Neural cell (in vitro differentiated cells): ENCODE data around the gene MTOR. TPM values are rescaled to one million over a fixed set of nuclear protein-coding genes. Genes with fewer than 3 reads are reported as not detected.

ENCODE experiments used
- H2AFZ ChIP-seq: fragments of 200-600, 300-800 bp; sonication (generic), shearing (Covaris generic); 2 replicates; pipeline ENCODE4 v1.6.0; 2014; ENCODE audit warnings: low read depth, mild to moderate bottlenecking, antibody characterized with exemption, low read length, moderate library complexity
- H3F3A ChIP-seq: fragments of 200-600 bp; shearing (Covaris generic); 2 replicates; pipeline ENCODE4 v1.6.1; 2016; ENCODE audit warnings: mild to moderate bottlenecking, moderate library complexity, mixed read lengths, antibody characterized with exemption, low read length; ENCODE audit not compliant: insufficient read depth, poor library complexity, severe bottlenecking
- H3K27ac ChIP-seq: fragments of 200-600, 300-800 bp; sonication (generic), shearing (Covaris generic); 2 replicates; pipeline ENCODE4 v1.5.1; 2014; ENCODE audit warnings: mild to moderate bottlenecking, low read length, moderate library complexity
- H3K27me3 ChIP-seq: fragments of 300-800, 200-600 bp; sonication (generic), shearing (Covaris generic); 2 replicates; pipeline ENCODE4 v1.6.0; 2014; ENCODE audit warnings: mild to moderate bottlenecking, low read depth, low read length, moderate library complexity; ENCODE audit not compliant: insufficient read depth
- H3K36me3 ChIP-seq: fragments of 300-800, 200-600 bp; sonication (generic), shearing (Covaris generic); 2 replicates; pipeline ENCODE4 v1.5.1; 2014; ENCODE audit warnings: mild to moderate bottlenecking, antibody characterized with exemption, low read length, moderate library complexity; ENCODE audit not compliant: insufficient read depth
- H3K4me2 ChIP-seq: fragments of 300-800, 200-600 bp; sonication (generic), shearing (Covaris generic); 2 replicates; pipeline ENCODE4 v1.6.0; 2014; ENCODE audit warnings: mild to moderate bottlenecking, low read length
- H3K4me3 ChIP-seq: fragments of 300-800, 200-600 bp; sonication (generic), shearing (Covaris generic); 2 replicates; pipeline ENCODE4 v1.5.1; 2014; ENCODE audit warnings: mild to moderate bottlenecking, low read length, moderate library complexity
- H3K79me2 ChIP-seq: fragments of 200-600 bp; shearing (Covaris generic); replicated peaks from 2 replicates; pipeline ENCODE4 v1.6.0; 2014; ENCODE audit warnings: mild to moderate bottlenecking, low read length, moderate library complexity; ENCODE audit not compliant: insufficient read depth
- H3K9ac ChIP-seq: fragments of 300-800, 200-600 bp; sonication (generic), shearing (Covaris generic); 2 replicates; pipeline ENCODE4 v1.6.1; 2016; ENCODE audit warnings: mild to moderate bottlenecking, low read length, mixed read lengths
- H3K9me2 ChIP-seq: fragments of 200-600 bp; shearing (Covaris generic); 2 replicates; pipeline ENCODE4 v1.6.1; 2016; ENCODE audit warnings: mild to moderate bottlenecking, low read length, mixed read lengths; ENCODE audit not compliant: insufficient read depth
- H3K9me3 ChIP-seq: fragments of 200-600, 300-800 bp; sonication (generic), shearing (Covaris generic); 2 replicates; pipeline ENCODE4 v1.6.1; 2016; ENCODE audit warnings: mild to moderate bottlenecking, mixed run types, low read length, moderate library complexity, mixed read lengths
- H4K20me1 ChIP-seq: fragments of 200-600 bp; shearing (Covaris generic); 2 replicates; pipeline ENCODE4 v1.6.1; 2016; ENCODE audit warnings: mild to moderate bottlenecking, mixed run types; ENCODE audit not compliant: insufficient read depth
- CTCF ChIP-seq: fragments of 450-650 bp; IDR thresholded peaks from 2 replicates; pipeline ENCODE4 v1.5.1; 2014; ENCODE audit warnings: antibody characterized with exemption, mild to moderate bottlenecking, moderate library complexity; ENCODE audit not compliant: poor library complexity, severe bottlenecking
- EP300 ChIP-seq: fragments of 450-650 bp; conservative IDR thresholded peaks from 2 replicates; pipeline ENCODE4 v1.6.1; 2014; ENCODE audit warnings: antibody characterized with exemption, mild to moderate bottlenecking, moderate library complexity; ENCODE audit not compliant: poor library complexity, severe bottlenecking
- EZH2 ChIP-seq: fragments of 200-600, 300-800 bp; shearing (Covaris generic), sonication (generic); IDR thresholded peaks from 2 replicates; pipeline ENCODE4 v1.6.1; 2014; ENCODE audit warnings: antibody characterized with exemption, low read length, borderline replicate concordance, mild to moderate bottlenecking; ENCODE audit not compliant: insufficient read depth, poor library complexity, severe bottlenecking
- MXI1 ChIP-seq: fragments of 450-650 bp; conservative IDR thresholded peaks from 2 replicates; pipeline ENCODE4 v1.6.1; 2014; ENCODE audit warnings: antibody characterized with exemption, mild to moderate bottlenecking; ENCODE audit not compliant: poor library complexity, severe bottlenecking
- POLR2AphosphoS5 ChIP-seq: IDR thresholded peaks from 2 replicates; pipeline ENCODE4 v1.6.1; 2012
- RAD21 ChIP-seq: fragments of 450-650 bp; conservative IDR thresholded peaks from 2 replicates; pipeline ENCODE4 v1.6.1; 2014; ENCODE audit warnings: antibody characterized with exemption, mild to moderate bottlenecking, moderate library complexity
- REST ChIP-seq: IDR thresholded peaks from 2 replicates; pipeline ENCODE4 v1.6.1; 2012; ENCODE audit warnings: borderline replicate concordance
- SMC3 ChIP-seq: fragments of 450-650 bp; conservative IDR thresholded peaks from 2 replicates; pipeline ENCODE4 v1.6.1; 2014; ENCODE audit warnings: antibody characterized with exemption, mild to moderate bottlenecking, moderate library complexity; ENCODE audit not compliant: poor library complexity
- TAF1 ChIP-seq: IDR thresholded peaks from 2 replicates; pipeline ENCODE4 v1.6.1; 2012; ENCODE audit warnings: low read depth
- polyA plus RNA-seq: library from polyadenylated mRNA; depleted of rRNA; stranded (reverse); fragments of >200 nt; gene quantifications from 2 replicates; pipeline ENCODE4 v1.2.3, GENCODE V29; 2014

Gene MTOR
- polyA plus RNA-seq, 1 donor from 2014 or later = 41.2 TPM

GRCh38 chr1:11295905-11296304 lies 33.6 kb upstream of the MTOR start:
- Histone ChIP-seq H3K27me3 (no peaks in the 10 kb centered on the region), H3K79me2 (no peaks in the 10 kb centered on the region), H4K20me1 (no peaks in the 10 kb centered on the region), H3K4me2 (no peak overlapping the region), H3F3A (no peaks in the 10 kb centered on the region), H3K27ac (no peak overlapping the region), H3K36me3 (no peaks in the 10 kb centered on the region), H3K9me2 (no peaks in the 10 kb centered on the region), H3K9ac (no peak overlapping the region), H3K9me3 (no peaks in the 10 kb centered on the region), H3K4me3 (no peak overlapping the region), H2AFZ (no peak overlapping the region)
- TF ChIP-seq TAF1 = no peak
- TF ChIP-seq POLR2AphosphoS5 = no peak
- TF ChIP-seq CTCF = no peak
- TF ChIP-seq EP300 = no peak
- TF ChIP-seq RAD21 = no peak
- TF ChIP-seq REST = no peak
- no peak for TF ChIP-seq SMC3

GRCh38 chr1:11294951-11295350 lies 32.6 kb upstream of the MTOR start:
- no peak overlapping the region for H3K4me3 ChIP-seq
- no peaks in the 10 kb centered on the region for H3K27me3 ChIP-seq
- no peak overlapping the region for H2AFZ ChIP-seq
- no peaks in the 10 kb centered on the region for H3K79me2 ChIP-seq
- no peak overlapping the region for H3K9ac ChIP-seq
- H3F3A ChIP-seq = no peaks in the 10 kb centered on the region
- H3K27ac ChIP-seq = no peak overlapping the region
- no peaks in the 10 kb centered on the region for H4K20me1 ChIP-seq
- no peaks in the 10 kb centered on the region for H3K9me3 ChIP-seq
- no peak overlapping the region for H3K4me2 ChIP-seq
- TF ChIP-seq TAF1 (no peak), POLR2AphosphoS5 (no peak), MXI1 (no peak), RAD21 (no peak), CTCF (no peak), EP300 (no peak), SMC3 (no peak), REST (no peak), EZH2 (no peak)
- no peaks in the 10 kb centered on the region for H3K9me2 ChIP-seq
- no peaks in the 10 kb centered on the region for H3K36me3 ChIP-seq
